PC-9 (cell line): ENCODE results near the gene AHRR.

Experiments
- CTCF ChIP-seq: fragments of 200-600 bp; sonication (generic); conservative IDR thresholded peaks from 2 replicates; pipeline ENCODE4 v1.6.1; 2017; ENCODE audit warnings: mixed run types, antibody characterized with exemption, mild to moderate bottlenecking, moderate library complexity
- EZH2 ChIP-seq: fragments of 200-600 bp; sonication (generic); IDR thresholded peaks from 2 replicates; pipeline ENCODE4 v1.8.0; 2017; ENCODE audit warnings: antibody characterized with exemption, low read depth

GRCh38 chr5:389197-389821 lies 67.8 kb downstream of the AHRR start:
- TF ChIP-seq CTCF = no peak
- TF ChIP-seq EZH2 = no peak
